Left lung (tissue), 10 donors: ENCODE results near the gene ABHD8. TPM values are rescaled to one million over a fixed set of nuclear protein-coding genes. Genes with fewer than 3 reads are reported as not detected.

Experiments
- ATAC-seq: fragments of 200-7000 bp; cut with Tn5 transposase; one replicate; pipeline ENCODE4 v1.9.1; 2020; ENCODE audit warnings: moderate library complexity
- DNase-seq, 4 donors: peaks; one replicate each; pipeline ENCODE4 v3.0.0-alpha.2; 2013 to 2020
- H3K27ac ChIP-seq, 2 donors: fragments of 200-600 bp; sonication (generic) in 1 of 2; one replicate each; pipeline versions ENCODE4 v1.5.0 to v1.8.0; 2020 to 2021
- H3K27me3 ChIP-seq, 2 donors: fragments of 200-600 bp; sonication (generic) in 1 of 2; one replicate each; pipeline versions ENCODE4 v1.5.0 to v1.8.0; 2020 to 2021
- H3K36me3 ChIP-seq, 2 donors: fragments of 200-600 bp; sonication (generic) in 1 of 2; one replicate each; pipeline versions ENCODE4 v1.5.0 to v1.8.0; 2020 to 2021
- H3K4me1 ChIP-seq, 2 donors: fragments of 200-600 bp; one replicate each; pipeline ENCODE4 v1.8.0; 2021
- H3K4me3 ChIP-seq, 2 donors: fragments of 200-600 bp; sonication (generic) in 1 of 2; one replicate each; pipeline versions ENCODE4 v1.5.0 to v1.8.0; 2020 to 2021; ENCODE audit warnings: mild to moderate bottlenecking in 1 of 2
- H3K9me3 ChIP-seq, 2 donors: fragments of 200-600 bp; sonication (generic) in 1 of 2; one replicate each; pipeline versions ENCODE4 v1.5.0 to v1.8.0; 2020 to 2021
- CTCF ChIP-seq, 2 donors: fragments of 200-600 bp; sonication (generic) in 1 of 2; IDR thresholded peaks; one replicate each; pipeline versions ENCODE4 v1.5.0 to v1.8.0; 2021; ENCODE audit warnings: antibody characterized with exemption in 2 of 2
- intact Hi-C, 2 donors: fragments of 100-400 bp; cut with DNase I; formaldehyde crosslinking; loops; one replicate each; pipeline versions ENCODE4 v1.11.2 to v1.14.2; 2022
- polyA plus RNA-seq, 6 donors: library from polyadenylated mRNA; unstranded; fragments of 120-200 nt; gene quantifications; one replicate each; pipeline ENCODE4 v1.2.1, GENCODE V29; 2013; ENCODE audit not compliant: insufficient read length in 6 of 6
- total RNA-seq, 2 donors: library from RNA; stranded (reverse); fragmentation: NEBNext Ultra II Directional; extraction: Animal tissue kit (Norgen Biotek cat#: 25700); gene quantifications; one replicate each; pipeline ENCODE4 v1.2.1, GENCODE V29; 2021
- donor health status: DM: no; HTN: yes; CAD: no.
- donor health status: DM: no; HTN: no; CAD: no.

Gene ABHD8
- total and polyA plus RNA-seq, 8 donors: 6.8 to 17.1 (median 10.5) TPM

DNA sequence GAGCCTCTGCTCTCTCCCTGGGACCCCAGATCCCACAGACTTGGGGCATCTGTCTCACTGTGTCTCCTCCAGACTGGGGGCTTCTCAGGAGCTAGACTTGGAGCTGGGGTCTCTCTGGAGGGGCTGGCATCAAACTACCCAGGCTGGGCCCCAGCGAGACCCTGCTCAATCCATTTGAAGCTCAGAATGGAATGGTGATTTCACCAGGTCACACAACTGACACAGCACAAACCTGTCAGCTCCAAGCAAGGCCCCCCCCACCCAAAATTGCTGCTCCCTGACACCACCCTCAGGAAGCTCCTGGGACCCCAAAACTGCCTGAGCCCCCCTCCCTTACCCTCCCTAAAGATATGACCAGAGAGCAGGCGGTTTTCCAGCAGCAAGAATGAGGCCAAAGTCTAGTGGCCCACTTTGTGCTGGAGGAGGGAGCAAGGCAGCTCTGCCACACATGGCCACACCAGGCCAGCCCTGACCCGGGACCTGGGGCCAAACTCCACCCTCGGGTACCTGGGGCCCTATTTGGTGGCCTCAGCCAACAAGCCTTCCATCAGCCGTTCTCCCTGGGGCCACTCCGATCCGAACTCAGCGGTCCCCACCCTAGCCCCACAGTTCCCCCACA, 59.9 kb downstream of the ABHD8 start:
- Histone ChIP-seq H3K27ac (peak overlapping the region; percentile 70 to 72), H3K4me3 (peak overlapping the region; percentile 65 to 72), H3K9me3 (no peaks in the 10 kb centered on the region), H3K36me3 (peaks cover 0 to 8% of the 10 kb centered on the region in 2 donors), H3K27me3 (peaks cover 0 to 17% of the 10 kb centered on the region in 2 donors), H3K4me1 (peaks cover 20 to 38% of the 10 kb centered on the region in 2 donors)
- intact Hi-C loops: no loop called here
- TF ChIP-seq CTCF (IDR thresholded peaks at IDR 0.05): no peak
- ATAC-seq: no peak
- no peak for DNase-seq

- no peak for TF ChIP-seq CTCF (IDR thresholded peaks at IDR 0.05)
- ATAC-seq (no peak), DNase-seq (no peak)
- Histone ChIP-seq H3K36me3 (peaks cover 0 to 11% of the 10 kb centered on the region in 2 donors), H3K27me3 (peaks cover 0 to 17% of the 10 kb centered on the region in 2 donors), H3K4me1 (peaks cover 15 to 34% of the 10 kb centered on the region in 2 donors), H3K27ac (peak overlapping the region in 1 of 2 donors; percentile 70), H3K4me3 (peak overlapping the region in 1 of 2 donors; percentile 72), H3K9me3 (no peaks in the 10 kb centered on the region)
- intact Hi-C loops: no loop called here
These were observed 60.6 kb downstream of the ABHD8 start for GRCh38 chr19:17242431-17243208.

Other genes with a start within 250 kb of the ABHD8 start
- 10 to 100 TPM in 1 of 2 donors, 1 to 10 TPM in 1; 8.4 to 11.6 TPM for gene HAUS8, start 228.0 kb downstream of the ABHD8 start, total RNA-seq
- 10 to 100 TPM; 11.1 to 15.2 (median 13.8) TPM for gene HAUS8, start 228.0 kb downstream of the ABHD8 start, polyA plus RNA-seq
- gene MYO9B, start 227.6 kb downstream of the ABHD8 start, total RNA-seq: 100 to 1,000 TPM in 1 of 2 donors, 10 to 100 TPM in 1; 89.5 to 149 TPM
- 10 to 100 TPM; 56.5 to 72.6 (median 60.1) TPM for gene MYO9B, start 227.6 kb downstream of the ABHD8 start, polyA plus RNA-seq
- gene USE1, start 88.1 kb downstream of the ABHD8 start, total RNA-seq: 10 to 100 TPM; 23.1 to 25.6 TPM
- 10 to 100 TPM; 28.5 to 40.9 (median 33.5) TPM for gene USE1, start 88.1 kb downstream of the ABHD8 start, polyA plus RNA-seq
- 10 to 100 TPM; 35.4 to 38.0 TPM for gene OCEL1, start 77.2 kb downstream of the ABHD8 start, total RNA-seq
- 10 to 100 TPM in 5 of 6 donors, 1 to 10 TPM in 1; 9.7 to 21.2 (median 11.9) TPM for gene OCEL1, start 77.2 kb downstream of the ABHD8 start, polyA plus RNA-seq
- 10 to 100 TPM; 48.7 to 56.5 TPM for gene NR2F6, start 57.5 kb downstream of the ABHD8 start, total RNA-seq
- 10 to 100 TPM; 18.6 to 34.9 (median 29.6) TPM for gene NR2F6, start 57.5 kb downstream of the ABHD8 start, polyA plus RNA-seq
- gene USHBP1, start 38.7 kb downstream of the ABHD8 start, total RNA-seq: 1 to 10 TPM; 4.8 to 9.2 TPM
- 10 to 100 TPM in 5 of 6 donors, 1 to 10 TPM in 1; 9.2 to 13.3 (median 11.9) TPM for gene USHBP1, start 38.7 kb downstream of the ABHD8 start, polyA plus RNA-seq
- gene BABAM1, start 36.0 kb downstream of the ABHD8 start, total RNA-seq: 10 to 100 TPM; 73.1 to 75.5 TPM
- gene BABAM1, start 36.0 kb downstream of the ABHD8 start, polyA plus RNA-seq: 100 to 1,000 TPM in 4 of 6 donors, 10 to 100 TPM in 2; 99.3 to 108 (median 102) TPM
- gene ANKLE1, start 21.5 kb downstream of the ABHD8 start, total RNA-seq: under 1 TPM; 0.45 to 0.55 TPM
- 1 to 10 TPM; 1.2 to 2.4 (median 1.8) TPM for gene ANKLE1, start 21.5 kb downstream of the ABHD8 start, polyA plus RNA-seq
- 10 to 100 TPM; 72.9 to 91.9 TPM for gene MRPL34, start 2.4 kb upstream of the ABHD8 start, total RNA-seq
- 10 to 100 TPM; 32.2 to 41.9 (median 37.8) TPM for gene MRPL34, start 2.4 kb upstream of the ABHD8 start, polyA plus RNA-seq
- 10 to 100 TPM; 30.5 to 44.1 TPM for gene DDA1, start 6.1 kb upstream of the ABHD8 start, total RNA-seq
- 10 to 100 TPM; 24.7 to 37.4 (median 33.0) TPM for gene DDA1, start 6.1 kb upstream of the ABHD8 start, polyA plus RNA-seq
- 10 to 100 TPM; 18.0 to 21.0 TPM for gene ANO8, start 31.4 kb upstream of the ABHD8 start, total RNA-seq
- gene ANO8, start 31.4 kb upstream of the ABHD8 start, polyA plus RNA-seq: 10 to 100 TPM in 4 of 6 donors, 1 to 10 TPM in 2; 9.8 to 14.0 (median 12.0) TPM
- gene GTPBP3, start 34.1 kb upstream of the ABHD8 start, total RNA-seq: 10 to 100 TPM; 16.9 to 23.5 TPM
- 10 to 100 TPM; 18.1 to 29.0 (median 22.4) TPM for gene GTPBP3, start 34.1 kb upstream of the ABHD8 start, polyA plus RNA-seq
- gene PLVAP, start 73.9 kb upstream of the ABHD8 start, total RNA-seq: 10 to 100 TPM; 21.9 to 59.5 TPM
- 10 to 100 TPM; 14.0 to 23.2 (median 18.0) TPM for gene PLVAP, start 73.9 kb upstream of the ABHD8 start, polyA plus RNA-seq
- 1 to 10 TPM in 1 of 2 donors, under 1 TPM in 1; 0.61 to 1.4 TPM for gene CCDC194, start 90.8 kb upstream of the ABHD8 start, total RNA-seq
- under 1 TPM in 3 of 6 donors, not detected in 3; 0.17 to 0.27 (median 0.20) TPM for gene CCDC194, start 90.8 kb upstream of the ABHD8 start, polyA plus RNA-seq
- 100 to 1,000 TPM in 1 of 2 donors, 10 to 100 TPM in 1; 90.2 to 104 TPM for gene BST2, start 102.2 kb upstream of the ABHD8 start, total RNA-seq
- 10 to 100 TPM; 12.5 to 22.4 (median 18.1) TPM for gene BST2, start 102.2 kb upstream of the ABHD8 start, polyA plus RNA-seq
- gene MVB12A, start 116.6 kb upstream of the ABHD8 start, total RNA-seq: 10 to 100 TPM; 41.7 to 47.7 TPM
- gene MVB12A, start 116.6 kb upstream of the ABHD8 start, polyA plus RNA-seq: 10 to 100 TPM; 44.3 to 59.5 (median 47.1) TPM
- gene TMEM221, start 145.2 kb upstream of the ABHD8 start, total RNA-seq: not detected
- gene TMEM221, start 145.2 kb upstream of the ABHD8 start, polyA plus RNA-seq: 1 to 10 TPM; 1.6 to 2.6 (median 2.0) TPM
- gene NXNL1, start 157.5 kb upstream of the ABHD8 start, total RNA-seq: not detected
- gene NXNL1, start 157.5 kb upstream of the ABHD8 start, polyA plus RNA-seq: under 1 TPM in 1 of 6 donors, not detected in 5; 0.28 TPM
- 10 to 100 TPM; 16.9 to 21.9 TPM for gene SLC27A1, start 167.1 kb upstream of the ABHD8 start, total RNA-seq
- 10 to 100 TPM; 21.0 to 28.1 (median 26.4) TPM for gene SLC27A1, start 167.1 kb upstream of the ABHD8 start, polyA plus RNA-seq
- 10 to 100 TPM; 78.2 to 85.4 TPM for gene PGLS, start 208.2 kb upstream of the ABHD8 start, total RNA-seq
- gene PGLS, start 208.2 kb upstream of the ABHD8 start, polyA plus RNA-seq: 10 to 100 TPM; 58.0 to 86.5 (median 69.2) TPM